ENCODE results near the gene MKNK2. TPM values are rescaled to one million over a fixed set of nuclear protein-coding genes. Genes with fewer than 3 reads are reported as not detected.

MKNK2 gene
- total RNA-seq, 2 donors from 2014 or later: 90.3 to 107 TPM

DNA sequence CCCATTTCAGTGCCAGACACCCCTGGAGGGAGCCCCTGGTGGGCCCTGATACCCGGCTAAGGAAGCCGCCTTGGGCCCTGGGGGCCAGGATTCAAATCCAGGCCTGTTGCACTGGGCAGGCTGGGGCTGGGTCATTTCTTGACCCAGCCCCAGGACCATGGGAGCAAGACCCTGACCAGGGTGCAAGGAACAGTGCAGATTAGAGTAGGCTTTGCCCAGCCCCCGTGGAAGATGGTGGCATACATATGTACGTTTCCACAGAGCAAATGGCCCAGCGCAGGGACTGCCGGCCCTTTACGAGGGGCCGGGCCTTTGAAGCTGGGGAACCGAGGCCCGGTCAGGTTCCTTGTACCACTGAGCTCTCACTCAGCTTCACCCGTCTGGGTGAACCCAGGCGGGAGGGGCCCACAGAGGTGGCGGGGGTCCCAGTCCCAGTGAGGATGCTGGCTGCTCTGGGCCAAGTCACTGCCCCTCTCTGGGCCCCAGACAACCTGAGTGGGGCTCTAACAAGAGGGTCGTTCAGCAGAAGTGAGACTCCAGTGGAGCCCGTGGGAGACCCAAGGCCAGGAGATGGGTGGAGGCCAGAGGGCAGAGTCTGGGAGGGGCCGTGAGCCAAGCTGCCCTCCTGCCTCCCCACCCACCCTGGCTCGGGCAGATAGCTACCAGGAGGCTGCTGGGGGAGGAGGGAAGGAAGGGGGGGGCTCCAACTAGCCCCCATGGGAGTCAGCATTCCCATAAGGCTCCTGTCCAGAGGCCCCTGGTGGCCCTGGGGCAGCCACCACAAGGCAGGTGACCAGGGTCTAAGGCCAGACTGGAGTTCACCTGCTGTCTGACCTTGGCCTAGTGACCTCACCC lies 2.7 kb downstream of the MKNK2 start:
- no peak for TF ChIP-seq CTCF (IDR thresholded peaks at IDR 0.05)
- H3K36me3 ChIP-seq: peaks cover 32% of the 10 kb centered on the region
- no peak for DNase-seq (ENCODE audit: low spot score)
- peak overlapping the region; percentile 88 to 95 for H3K4me3 ChIP-seq
- no peaks in the 10 kb centered on the region for H3K9me3 ChIP-seq
- peaks cover 0 to 78% of the 10 kb centered on the region in 2 donors for H3K4me1 ChIP-seq
- H3K27ac ChIP-seq: peak overlapping the region; percentile 98 to 99
- no peaks in the 10 kb centered on the region for H3K27me3 ChIP-seq

DNA sequence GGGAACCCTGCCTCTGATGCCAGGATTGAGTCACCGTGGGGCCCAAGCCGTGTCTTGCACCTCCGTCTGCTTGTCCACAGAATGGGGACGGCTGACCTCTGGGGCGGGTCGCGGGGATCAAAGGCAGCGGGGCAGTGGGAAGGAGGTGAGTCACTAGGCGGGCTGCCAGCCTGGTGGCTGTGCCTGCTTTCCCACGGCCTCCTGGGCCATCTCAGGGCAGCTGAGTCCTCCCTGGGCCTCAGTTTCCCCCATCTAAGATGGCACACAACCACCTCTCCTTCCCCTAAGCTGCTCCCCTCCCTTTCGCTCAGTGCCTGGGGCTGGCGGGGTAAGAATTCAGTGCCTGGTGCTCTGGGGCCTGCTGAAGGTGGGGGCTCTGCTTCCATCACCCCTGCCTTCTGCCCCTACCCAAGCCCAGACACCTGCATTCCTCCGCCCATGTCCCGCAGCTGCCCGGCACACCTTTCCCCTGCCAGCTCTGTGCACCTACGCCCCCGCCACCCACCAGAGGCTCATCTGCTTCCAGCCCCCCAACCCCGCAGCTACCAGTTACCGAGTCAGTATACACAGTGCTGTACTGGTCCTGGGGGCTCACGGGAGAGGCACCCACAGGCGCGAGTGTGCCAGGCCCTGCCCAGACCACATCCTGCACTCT lies 3.5 kb downstream of the MKNK2 start:
- H3K4me1 ChIP-seq: peaks cover 0 to 85% of the 10 kb centered on the region in 2 donors
- no peaks in the 10 kb centered on the region for H3K9me3 ChIP-seq
- peaks cover 39% of the 10 kb centered on the region for H3K36me3 ChIP-seq
- peak overlapping the region; percentile 98 to 99 for H3K27ac ChIP-seq
- TF ChIP-seq CTCF (IDR thresholded peaks at IDR 0.05): no peak
- H3K27me3 ChIP-seq: no peaks in the 10 kb centered on the region
- H3K4me3 ChIP-seq: no peak overlapping the region
- no peak for DNase-seq (ENCODE audit: low spot score)

- DNase-seq (ENCODE audit: low spot score): no peak
- Histone ChIP-seq H3K9me3 (no peaks in the 10 kb centered on the region), H3K36me3 (peaks cover 44% of the 10 kb centered on the region), H3K4me3 (no peak overlapping the region), H3K27me3 (no peaks in the 10 kb centered on the region), H3K4me1 (peaks cover 0 to 84% of the 10 kb centered on the region in 2 donors), H3K27ac (peak overlapping the region; percentile 98 to 99)
- TF ChIP-seq CTCF (IDR thresholded peaks at IDR 0.05): no peak
These were observed 4.0 kb downstream of the MKNK2 start for GRCh38 chr19:2047076-2047448.

DNA sequence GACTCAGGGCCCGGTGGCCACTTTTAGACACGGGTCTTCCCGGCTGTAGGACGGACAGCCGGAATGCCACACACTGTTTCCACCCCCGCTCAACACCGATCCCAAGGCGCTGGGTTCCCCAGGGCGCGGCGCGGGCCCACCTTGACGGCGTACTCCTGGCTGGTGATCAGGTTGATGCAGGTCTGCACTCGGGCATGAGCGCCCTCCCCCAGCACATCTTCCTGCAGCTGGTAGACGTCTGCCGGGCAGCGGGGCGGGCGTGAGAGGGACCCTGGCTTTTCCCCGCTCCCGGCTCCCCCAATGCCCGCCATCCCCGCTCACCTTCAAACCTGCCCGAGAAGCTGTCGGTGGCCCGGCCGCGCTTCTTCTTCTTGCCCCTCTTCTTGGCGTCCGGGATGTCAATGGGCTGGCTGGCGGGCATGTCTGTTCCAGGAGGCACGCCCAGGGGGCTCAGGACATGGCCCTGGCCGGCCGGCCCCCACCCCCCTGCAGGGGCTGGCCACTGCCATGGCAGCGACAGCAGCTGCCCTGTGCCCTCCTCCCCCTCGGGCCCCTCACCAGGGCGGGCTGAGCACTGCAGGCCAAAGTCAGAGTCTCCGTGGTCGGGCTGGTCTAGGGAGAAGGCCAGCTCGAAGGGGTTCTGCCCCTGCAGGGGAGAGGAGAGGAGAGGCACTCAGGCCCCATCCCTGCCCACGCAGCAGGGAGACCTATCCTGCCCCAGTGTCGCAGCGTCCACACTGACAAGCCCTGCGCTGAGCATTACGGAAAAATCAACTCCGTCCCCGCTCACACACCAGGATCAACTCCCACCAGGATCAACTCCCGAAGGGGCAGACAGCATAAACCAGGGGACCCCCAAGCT lies 4.8 kb downstream of the MKNK2 start:
- no peak overlapping the region for H3K4me3 ChIP-seq

More for the DNA sequence above, 4.8 kb downstream of the MKNK2 start:
- H3K27ac ChIP-seq: peak overlapping the region; percentile 98 to 99
- DNase-seq (ENCODE audit: low spot score): no peak
- no peak for TF ChIP-seq CTCF (IDR thresholded peaks at IDR 0.05)
- H3K27me3 ChIP-seq: no peaks in the 10 kb centered on the region
- no peaks in the 10 kb centered on the region for H3K9me3 ChIP-seq
- H3K36me3 ChIP-seq: peaks cover 49% of the 10 kb centered on the region
- H3K4me1 ChIP-seq: peaks cover 0 to 83% of the 10 kb centered on the region in 2 donors
